Endodermal cell (in vitro differentiated cells): ENCODE measurements around the gene STRA8. TPM values are rescaled to one million over a fixed set of nuclear protein-coding genes. Genes with fewer than 3 reads are reported as not detected.

Source experiments
- DNase-seq: peaks from one replicate; pipeline ENCODE4 v3.0.0-alpha.2; 2017
- H3K27ac ChIP-seq: 2 replicates; pipeline ENCODE4 v1.5.1; 2013; ENCODE audit warnings: mild to moderate bottlenecking, low read depth, low read length, moderate library complexity
- H3K27me3 ChIP-seq: 2 replicates; pipeline ENCODE4 v1.6.1; 2013; ENCODE audit warnings: mild to moderate bottlenecking, low read length, moderate library complexity; ENCODE audit not compliant: insufficient read depth, control insufficient read depth, poor library complexity, severe bottlenecking
- H3K36me3 ChIP-seq: 2 replicates; pipeline ENCODE4 v1.7.0; 2013; ENCODE audit warnings: mild to moderate bottlenecking, low read length, moderate library complexity; ENCODE audit not compliant: control insufficient read depth, insufficient read depth
- H3K4me1 ChIP-seq: one replicate; pipeline ENCODE4 v1.7.0; 2013; ENCODE audit warnings: low read length; ENCODE audit not compliant: control insufficient read depth, insufficient read depth
- H3K4me3 ChIP-seq: 2 replicates; pipeline ENCODE4 v1.5.1; 2013; ENCODE audit warnings: mild to moderate bottlenecking, low read length, moderate library complexity
- H3K9ac ChIP-seq: 2 replicates; pipeline ENCODE4 v1.6.1; 2013; ENCODE audit warnings: mild to moderate bottlenecking, low read length, moderate library complexity; ENCODE audit not compliant: poor library complexity, severe bottlenecking; ENCODE audit errors: extremely low read depth
- H3K9me3 ChIP-seq: 2 replicates; pipeline ENCODE4 v1.6.1; 2013; ENCODE audit warnings: mild to moderate bottlenecking, low read length, moderate library complexity; ENCODE audit not compliant: control insufficient read depth
- H3K27ac Mint-ChIP-seq: 2 replicates; pipeline ENCODE4 v1.8.0; 2020; ENCODE audit warnings: mixed read lengths
- H3K27me3 Mint-ChIP-seq: 2 replicates; pipeline ENCODE4 v1.8.0; 2021; ENCODE audit warnings: mild to moderate bottlenecking, mixed read lengths; ENCODE audit not compliant: insufficient read depth
- H3K36me3 Mint-ChIP-seq: 2 replicates; pipeline ENCODE4 v1.8.0; 2020; ENCODE audit warnings: low read depth, mixed read lengths
- H3K4me1 Mint-ChIP-seq: 2 replicates; pipeline ENCODE4 v1.8.0; 2020; ENCODE audit warnings: mixed read lengths
- H3K4me3 Mint-ChIP-seq: 2 replicates; pipeline ENCODE4 v1.8.0; 2020; ENCODE audit warnings: mild to moderate bottlenecking, moderate library complexity, mixed read lengths
- H3K9me3 Mint-ChIP-seq: 2 replicates; pipeline ENCODE4 v1.8.0; 2020; ENCODE audit warnings: mild to moderate bottlenecking, mixed read lengths
- CTCF ChIP-seq: fragments of 200-600 bp; sonication (generic); conservative IDR thresholded peaks from 2 replicates; pipeline ENCODE4 v1.5.0; 2021; ENCODE audit warnings: antibody characterized with exemption, mild to moderate bottlenecking
- WGBS, 2 experiments: methylation state at CpG; one replicate each; pipeline versions ENCODE4 v1.1.5 to v1.1.7; 2013; ENCODE audit warnings: missing lambda C conversion rate in 2 of 2, mixed read lengths in 1 of 2; ENCODE audit not compliant: insufficient coverage in 1 of 2, insufficient read length in 1 of 2; 5-methylcytosine and 5-hydroxymethylcytosine counted together
- total RNA-seq, 2 donors: library from RNA; stranded (reverse); fragmentation: NEBNext Ultra II Directional in 1 of 2; extraction: Animal tissue kit (Norgen Biotek cat#: 25700) in 1 of 2; gene quantifications; 2 replicates in 1 of 2; 3 replicates in 1 of 2; pipeline ENCODE4 v1.2.1, GENCODE V29; 2021

Gene STRA8
- total RNA-seq, 2 donors from 2014 or later: not detected

GRCh38 chr7:135248546-135248945 is 14.9 kb downstream of the STRA8 start:
- H3K9ac ChIP-seq: no peak overlapping the region
- peaks cover 8% of the 10 kb centered on the region for H3K9me3 Mint-ChIP-seq
- WGBS, 2 experiments: 94 to 96% methylated on average over 3 of the region's 3 CpGs

GRCh38 chr7:135251496-135252391 is 18.1 kb downstream of the STRA8 start:
- Mint-ChIP-seq H3K36me3 (no peaks in the 10 kb centered on the region), H3K4me1 (no peaks in the 10 kb centered on the region), H3K27ac (no peak overlapping the region), H3K9me3 (peaks cover 8% of the 10 kb centered on the region), H3K4me3 (no peak overlapping the region), H3K27me3 (no peaks in the 10 kb centered on the region)
- Histone ChIP-seq H3K27ac (no peak overlapping the region), H3K27me3 (no peaks in the 10 kb centered on the region), H3K9ac (no peak overlapping the region), H3K4me3 (no peak overlapping the region), H3K9me3 (no peaks in the 10 kb centered on the region), H3K4me1 (no peaks in the 10 kb centered on the region), H3K36me3 (no peaks in the 10 kb centered on the region)
- TF ChIP-seq CTCF: no peak
- DNase-seq: no peak
- 86 to 91% methylated on average over 1 to 4 of the region's 4 CpGs for WGBS, 2 experiments

More at GRCh38 chr7:135248546-135248945, 14.9 kb downstream of the STRA8 start:
- H3K27ac Mint-ChIP-seq: no peak overlapping the region
- H3K27ac ChIP-seq: no peak overlapping the region
- no peak overlapping the region for H3K4me3 ChIP-seq
- H3K4me1 Mint-ChIP-seq: no peaks in the 10 kb centered on the region
- H3K9me3 ChIP-seq: no peaks in the 10 kb centered on the region
- H3K27me3 Mint-ChIP-seq: no peaks in the 10 kb centered on the region
- no peaks in the 10 kb centered on the region for H3K27me3 ChIP-seq
- no peak overlapping the region for H3K4me3 Mint-ChIP-seq
- no peaks in the 10 kb centered on the region for H3K36me3 Mint-ChIP-seq
- no peaks in the 10 kb centered on the region for H3K4me1 ChIP-seq
- no peaks in the 10 kb centered on the region for H3K36me3 ChIP-seq
- no peak for DNase-seq
- TF ChIP-seq CTCF: no peak

GRCh38 chr7:135253851-135254771 is 20.5 kb downstream of the STRA8 start:
- WGBS, 2 experiments: 79 to 80% methylated on average over 7 to 9 of the region's 9 CpGs
- H3K9ac ChIP-seq: no peak overlapping the region

More at GRCh38 chr7:135253851-135254771, 20.5 kb downstream of the STRA8 start:
- no peaks in the 10 kb centered on the region for H3K36me3 Mint-ChIP-seq
- no peaks in the 10 kb centered on the region for H3K4me1 Mint-ChIP-seq
- Histone ChIP-seq H3K27ac (no peak overlapping the region), H3K36me3 (no peaks in the 10 kb centered on the region), H3K4me1 (no peaks in the 10 kb centered on the region), H3K27me3 (no peaks in the 10 kb centered on the region), H3K9me3 (no peaks in the 10 kb centered on the region), H3K4me3 (no peak overlapping the region)
- H3K9me3 Mint-ChIP-seq: no peaks in the 10 kb centered on the region
- DNase-seq: no peak
- no peaks in the 10 kb centered on the region for H3K27me3 Mint-ChIP-seq
- H3K4me3 Mint-ChIP-seq: no peak overlapping the region
- H3K27ac Mint-ChIP-seq: no peak overlapping the region
- TF ChIP-seq CTCF: no peak
